Hepatocyte (in vitro differentiated cells): ENCODE measurements around the gene SKAP2. TPM values are rescaled to one million over a fixed set of nuclear protein-coding genes. Genes with fewer than 3 reads are reported as not detected.

Experiments used
- DNase-seq: peaks from one replicate; pipeline ENCODE4 v3.0.0-alpha.2; 2016; ENCODE audit warnings: low spot score
- H2AFZ ChIP-seq: fragments of 200-600 bp; sonication (generic); 2 replicates; pipeline ENCODE4 v1.6.0; 2016; ENCODE audit warnings: antibody characterized with exemption, mild to moderate bottlenecking
- H3K27ac ChIP-seq: fragments of 200-600 bp; sonication (generic); 2 replicates; pipeline ENCODE4 v1.5.1; 2016; ENCODE audit warnings: mild to moderate bottlenecking
- H3K27me3 ChIP-seq: fragments of 200-600 bp; sonication (generic); 2 replicates; pipeline ENCODE4 v1.6.1; 2016
- H3K36me3 ChIP-seq: fragments of 200-600 bp; sonication (generic); replicated peaks from 2 replicates; pipeline ENCODE4 v1.5.1; 2016; ENCODE audit warnings: low read depth; ENCODE audit not compliant: insufficient read depth
- H3K4me1 ChIP-seq: fragments of 200-600 bp; sonication (generic); 2 replicates; pipeline ENCODE4 v1.5.1; 2016; ENCODE audit warnings: mild to moderate bottlenecking, moderate library complexity; ENCODE audit not compliant: insufficient read depth
- H3K4me2 ChIP-seq: fragments of 200-600 bp; sonication (generic); 2 replicates; pipeline ENCODE4 v1.6.0; 2016
- H3K4me3 ChIP-seq: fragments of 200-600 bp; sonication (generic); 2 replicates; pipeline ENCODE4 v1.5.1; 2016; ENCODE audit warnings: mild to moderate bottlenecking
- H3K79me2 ChIP-seq: fragments of 200-600 bp; sonication (generic); 2 replicates; pipeline ENCODE4 v1.6.0; 2017; ENCODE audit warnings: mild to moderate bottlenecking
- H3K9me2 ChIP-seq: fragments of 200-600 bp; sonication (generic); replicated peaks from 2 replicates; pipeline ENCODE4 v1.6.0; 2017; ENCODE audit warnings: mild to moderate bottlenecking; ENCODE audit not compliant: insufficient read depth
- H3K9me3 ChIP-seq: fragments of 200-600 bp; sonication (generic); 2 replicates; pipeline ENCODE4 v1.5.1; 2016; ENCODE audit warnings: low read depth, mild to moderate bottlenecking
- H4K20me1 ChIP-seq: fragments of 200-600 bp; sonication (generic); 2 replicates; pipeline ENCODE4 v1.6.0; 2016; ENCODE audit warnings: mild to moderate bottlenecking; ENCODE audit not compliant: insufficient read depth, poor library complexity, severe bottlenecking
- EZH2 ChIP-seq: fragments of 200-600 bp; sonication (generic); IDR thresholded peaks from 2 replicates; pipeline ENCODE4 v1.6.1; 2016; ENCODE audit warnings: antibody characterized with exemption, mild to moderate bottlenecking, borderline replicate concordance
- EZH2phosphoT487 ChIP-seq: fragments of 200-600 bp; sonication (generic); IDR thresholded peaks from one replicate; pipeline ENCODE4 v1.6.1; 2018; ENCODE audit warnings: antibody characterized with exemption, mild to moderate bottlenecking, low read depth, moderate library complexity; ENCODE audit not compliant: unreplicated experiment, severe bottlenecking
- WGBS: methylation state at CpG from one replicate; pipeline ENCODE4 v1.1.6; 2016; ENCODE audit warnings: low lambda C conversion rate; ENCODE audit errors: missing lambda C conversion rate; 5-methylcytosine and 5-hydroxymethylcytosine counted together
- polyA plus RNA-seq: library from polyadenylated mRNA; unstranded; fragments of >200 nt; fragmentation: Nextera tagmentation; extraction: Ambion mirVana; gene quantifications from 2 replicates; pipeline ENCODE4 v1.2.1, GENCODE V29; 2016
- total RNA-seq: library from RNA; depleted of rRNA; stranded (reverse); fragments of >200 nt; gene quantifications from 2 replicates; pipeline ENCODE4 v1.2.3, GENCODE V29; 2014
- TF ChIP-seq, protein P1 (sequence below): fragments of 200-600 bp; sonication (generic); IDR thresholded peaks from 2 replicates; pipeline ENCODE4 v1.5.1; 2016; ENCODE audit warnings: antibody characterized with exemption, mild to moderate bottlenecking; ENCODE audit not compliant: poor library complexity

SKAP2 gene
- total and polyA plus RNA-seq, 2 experiments from 2014 or later = 8.4 to 13.5 TPM

GRCh38 chr7:26630361-26630760 lies 234.0 kb downstream of the SKAP2 start:
- Histone ChIP-seq H3K79me2 (no peaks in the 10 kb centered on the region), H4K20me1 (no peaks in the 10 kb centered on the region), H3K4me1 (no peaks in the 10 kb centered on the region), H3K27ac (no peak overlapping the region), H3K36me3 (no peaks in the 10 kb centered on the region), H3K9me2 (no peaks in the 10 kb centered on the region), H3K4me2 (no peak overlapping the region), H2AFZ (no peak overlapping the region), H3K27me3 (no peaks in the 10 kb centered on the region), H3K4me3 (no peak overlapping the region), H3K9me3 (no peaks in the 10 kb centered on the region)
- DNase-seq = no peak
- no peak for TF ChIP-seq EZH2phosphoT487
- TF ChIP-seq, protein P1, sequence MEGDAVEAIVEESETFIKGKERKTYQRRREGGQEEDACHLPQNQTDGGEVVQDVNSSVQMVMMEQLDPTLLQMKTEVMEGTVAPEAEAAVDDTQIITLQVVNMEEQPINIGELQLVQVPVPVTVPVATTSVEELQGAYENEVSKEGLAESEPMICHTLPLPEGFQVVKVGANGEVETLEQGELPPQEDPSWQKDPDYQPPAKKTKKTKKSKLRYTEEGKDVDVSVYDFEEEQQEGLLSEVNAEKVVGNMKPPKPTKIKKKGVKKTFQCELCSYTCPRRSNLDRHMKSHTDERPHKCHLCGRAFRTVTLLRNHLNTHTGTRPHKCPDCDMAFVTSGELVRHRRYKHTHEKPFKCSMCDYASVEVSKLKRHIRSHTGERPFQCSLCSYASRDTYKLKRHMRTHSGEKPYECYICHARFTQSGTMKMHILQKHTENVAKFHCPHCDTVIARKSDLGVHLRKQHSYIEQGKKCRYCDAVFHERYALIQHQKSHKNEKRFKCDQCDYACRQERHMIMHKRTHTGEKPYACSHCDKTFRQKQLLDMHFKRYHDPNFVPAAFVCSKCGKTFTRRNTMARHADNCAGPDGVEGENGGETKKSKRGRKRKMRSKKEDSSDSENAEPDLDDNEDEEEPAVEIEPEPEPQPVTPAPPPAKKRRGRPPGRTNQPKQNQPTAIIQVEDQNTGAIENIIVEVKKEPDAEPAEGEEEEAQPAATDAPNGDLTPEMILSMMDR = no peak
- no peak for TF ChIP-seq EZH2
- 100% methylated on average over 4 of the region's 4 CpGs for WGBS

GRCh38 chr7:26629696-26630095 lies 234.7 kb downstream of the SKAP2 start:
- no peak for DNase-seq
- Histone ChIP-seq H3K9me3 (no peaks in the 10 kb centered on the region), H3K27me3 (no peaks in the 10 kb centered on the region), H3K4me3 (no peak overlapping the region), H3K27ac (no peak overlapping the region), H3K79me2 (no peaks in the 10 kb centered on the region), H3K4me1 (no peaks in the 10 kb centered on the region), H2AFZ (no peak overlapping the region), H3K9me2 (no peaks in the 10 kb centered on the region), H3K4me2 (no peak overlapping the region), H3K36me3 (no peaks in the 10 kb centered on the region), H4K20me1 (no peaks in the 10 kb centered on the region)
- 61% methylated on average over 3 of the region's 3 CpGs for whole genome bisulfite sequencing
- TF ChIP-seq, protein P1 = no peak

DNA sequence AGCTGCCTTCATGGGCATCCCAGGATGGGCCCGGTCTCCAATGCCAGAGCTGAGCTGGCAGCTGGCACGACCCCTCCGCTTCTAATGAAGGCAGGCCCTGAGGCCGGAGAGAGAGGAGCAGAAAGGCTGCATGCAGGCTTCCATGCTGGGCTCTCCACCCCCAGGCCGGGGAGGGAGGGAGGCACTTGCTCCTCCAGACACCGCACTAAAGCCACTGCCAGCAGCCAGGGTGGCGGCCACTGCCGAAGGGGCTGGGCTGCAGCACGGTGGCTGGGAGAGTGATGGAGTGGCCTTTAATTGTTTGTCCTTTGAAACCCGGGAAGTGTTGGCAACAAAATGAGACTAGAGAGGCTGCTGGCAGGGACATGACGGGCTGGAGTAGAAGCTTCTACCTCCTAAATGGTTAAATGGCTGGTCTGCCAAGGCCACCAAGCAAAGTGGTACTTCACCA lies 236.5 kb downstream of the SKAP2 start:
- no peaks in the 10 kb centered on the region for H3K27me3 ChIP-seq
- 82% methylated on average over 11 of the region's 11 CpGs for WGBS

More for the DNA sequence above, 236.5 kb downstream of the SKAP2 start:
- H4K20me1 ChIP-seq = no peaks in the 10 kb centered on the region
- no peak overlapping the region for H3K4me3 ChIP-seq
- no peaks in the 10 kb centered on the region for H3K4me1 ChIP-seq
- DNase-seq = no peak
- no peaks in the 10 kb centered on the region for H3K9me3 ChIP-seq
- H2AFZ ChIP-seq = no peak overlapping the region
- no peak overlapping the region for H3K27ac ChIP-seq
- TF ChIP-seq, protein P1 = no peak
- TF ChIP-seq EZH2phosphoT487 (no peak), EZH2 (no peak)
- H3K9me2 ChIP-seq = no peaks in the 10 kb centered on the region
- H3K79me2 ChIP-seq = no peaks in the 10 kb centered on the region
- no peak overlapping the region for H3K4me2 ChIP-seq
- no peaks in the 10 kb centered on the region for H3K36me3 ChIP-seq
